ENCODE results near the gene MAPK14.

MAPK14 gene

GRCh38 chr6:36098253-36098919, 70.8 kb downstream of the MAPK14 start:
- intact Hi-C loops (cut with DNase I): no loop called here
- no peak for DNase-seq

GRCh38 chr6:36098920-36099647, 71.5 kb downstream of the MAPK14 start:
- DNase-seq: no peak
- intact Hi-C loops (cut with DNase I): no loop called here

- DNase-seq: no peak
- intact Hi-C loops (cut with DNase I): no loop called here
These were observed 72.4 kb downstream of the MAPK14 start for GRCh38 chr6:36099869-36100483.

- DNase-seq: no peak
- intact Hi-C loops (cut with DNase I): no loop called here
These were observed 74.1 kb downstream of the MAPK14 start for GRCh38 chr6:36101691-36102090.

- DNase-seq: no peak
- intact Hi-C loops (cut with DNase I): no loop called here
These were observed 75.2 kb downstream of the MAPK14 start for GRCh38 chr6:36102853-36103252.

- intact Hi-C loops (cut with DNase I): no loop called here
- DNase-seq: no peak
These were observed 77.2 kb downstream of the MAPK14 start for GRCh38 chr6:36104836-36105235.

GRCh38 chr6:36109092-36109491, 81.5 kb downstream of the MAPK14 start:
- no peak for DNase-seq
- intact Hi-C loops (cut with DNase I): no loop called here

GRCh38 chr6:36110050-36110449, 82.4 kb downstream of the MAPK14 start:
- intact Hi-C loops (cut with DNase I): no loop called here
- no peak for DNase-seq

GRCh38 chr6:36110863-36111262, 83.3 kb downstream of the MAPK14 start:
- intact Hi-C loops (cut with DNase I): no loop called here
- DNase-seq: no peak

GRCh38 chr6:36111526-36111925, 83.9 kb downstream of the MAPK14 start:
- intact Hi-C loops (cut with DNase I): no loop called here
- no peak for DNase-seq

GRCh38 chr6:36113049-36113448, 85.4 kb downstream of the MAPK14 start:
- DNase-seq: no peak
- intact Hi-C loops (cut with DNase I): no loop called here

GRCh38 chr6:36113703-36114102, 86.1 kb downstream of the MAPK14 start:
- intact Hi-C loops (cut with DNase I): no loop called here
- no peak for DNase-seq

GRCh38 chr6:36114798-36115408, 87.3 kb downstream of the MAPK14 start:
- intact Hi-C loops (cut with DNase I): no loop called here
- no peak for DNase-seq

- intact Hi-C loops (cut with DNase I): no loop called here
- DNase-seq: no peak
These were observed 87.8 kb downstream of the MAPK14 start for GRCh38 chr6:36115412-36115811.

- DNase-seq: no peak
- intact Hi-C loops (cut with DNase I): no loop called here
These were observed 88.7 kb downstream of the MAPK14 start for GRCh38 chr6:36116066-36116864.

- no peak for DNase-seq
- intact Hi-C loops (cut with DNase I): no loop called here
These were observed 89.3 kb downstream of the MAPK14 start for GRCh38 chr6:36116943-36117342.

GRCh38 chr6:36117658-36118549, 90.3 kb downstream of the MAPK14 start:
- intact Hi-C loops (cut with DNase I): no loop called here
- DNase-seq: no peak

GRCh38 chr6:36118550-36119107, 91.0 kb downstream of the MAPK14 start:
- intact Hi-C loops (cut with DNase I): no loop called here
- DNase-seq: no peak

GRCh38 chr6:36119209-36119608, 91.6 kb downstream of the MAPK14 start:
- intact Hi-C loops (cut with DNase I): no loop called here
- no peak for DNase-seq
